CD4-positive, alpha-beta memory T cell (primary cell): ENCODE results near the gene VSTM5. TPM values are rescaled to one million over a fixed set of nuclear protein-coding genes. Genes with fewer than 3 reads are reported as not detected.

Source experiments
- CTCF ChIA-PET: fragments of 350-600 bp; sonication (Branson Sonifier 250); formaldehyde crosslinking; loops from one replicate; lab custom pipeline; 2021; ENCODE audit warnings: inconsistent platforms; ENCODE audit not compliant: partially characterized antibody; lab: Charles Lee
- POLR2A ChIA-PET: fragments of 350-600 bp; sonication (Branson Sonifier 250); formaldehyde crosslinking; loops from one replicate; lab custom pipeline; 2021; ENCODE audit not compliant: partially characterized antibody; lab: Charles Lee
- DNase-seq, 5 donors: peaks; one replicate each; pipeline versions ENCODE4 v3.0.0 to v3.0.0-alpha.2; 2020 to 2022; ENCODE audit warnings: mixed read lengths in 1 of 5
- H3K27ac ChIP-seq: one replicate; pipeline ENCODE4 v1.7.0; 2013; ENCODE audit warnings: low read depth, low read length
- H3K27me3 ChIP-seq: 2 replicates; pipeline ENCODE4 v1.7.0; 2013; ENCODE audit warnings: mild to moderate bottlenecking, low read length, moderate library complexity; ENCODE audit not compliant: insufficient read depth
- H3K36me3 ChIP-seq: 2 replicates; pipeline ENCODE4 v1.7.0; 2013; ENCODE audit warnings: mild to moderate bottlenecking, low read length, moderate library complexity; ENCODE audit not compliant: insufficient read depth
- H3K4me1 ChIP-seq: 2 replicates; pipeline ENCODE4 v1.7.0; 2013; ENCODE audit warnings: mild to moderate bottlenecking, low read length, moderate library complexity; ENCODE audit not compliant: insufficient read depth
- H3K4me3 ChIP-seq, 2 donors: one replicate each; pipeline ENCODE4 v1.7.0; 2013; ENCODE audit warnings: low read length in 2 of 2, mild to moderate bottlenecking in 1 of 2
- H3K9me3 ChIP-seq, 2 donors: one replicate each; pipeline ENCODE4 v1.7.0; 2013; ENCODE audit warnings: low read length in 2 of 2, control low read depth in 1 of 2; ENCODE audit not compliant: control insufficient read depth in 1 of 2
- H3K27ac Mint-ChIP-seq, 7 donors: one replicate each; pipeline ENCODE4 v1.8.0; 2020 to 2021; ENCODE audit warnings: mixed read lengths in 7 of 7, mild to moderate bottlenecking in 6 of 7, inconsistent platforms in 3 of 7, moderate library complexity in 3 of 7
- H3K27me3 Mint-ChIP-seq, 2 donors: one replicate each; pipeline ENCODE4 v1.8.0; 2020 to 2021; ENCODE audit warnings: mixed read lengths in 2 of 2
- H3K36me3 Mint-ChIP-seq, 2 donors: one replicate each; pipeline ENCODE4 v1.8.0; 2020 to 2021; ENCODE audit warnings: mixed read lengths in 2 of 2, inconsistent platforms in 1 of 2, mild to moderate bottlenecking in 1 of 2
- H3K4me1 Mint-ChIP-seq, 4 donors: one replicate each; pipeline ENCODE4 v1.8.0; 2020 to 2021; ENCODE audit warnings: mixed read lengths in 4 of 4, mild to moderate bottlenecking in 1 of 4
- H3K4me3 Mint-ChIP-seq, 8 donors: one replicate each; pipeline ENCODE4 v1.8.0; 2020 to 2021; ENCODE audit warnings: mixed read lengths in 8 of 8, mild to moderate bottlenecking in 7 of 8, moderate library complexity in 6 of 8, inconsistent platforms in 3 of 8
- H3K9me3 Mint-ChIP-seq, 8 donors: one replicate each; pipeline ENCODE4 v1.8.0; 2020 to 2021; ENCODE audit warnings: mixed read lengths in 8 of 8, mild to moderate bottlenecking in 5 of 8, inconsistent platforms in 3 of 8, moderate library complexity in 1 of 8
- intact Hi-C: fragments of 100-400 bp; cut with micrococcal nuclease; formaldehyde crosslinking; loops from one replicate; pipeline ENCODE4 v1.15.1; 2023
- polyA plus RNA-seq, 2 donors: library from polyadenylated mRNA; unstranded; fragments of 300-500 nt; fragmentation: Illumina TruSeq; gene quantifications; one replicate each; pipeline ENCODE4 v1.2.3, GENCODE V29; 2021
- total RNA-seq, 2 experiments: library from RNA; stranded (reverse); gene quantifications; one replicate each; pipeline ENCODE4 v1.2.3, GENCODE V29; 2021

The VSTM5 gene
- total and polyA plus RNA-seq, 4 experiments from 2014 or later, result not detected

GRCh38 chr11:93796441-93797231, 53.8 kb downstream of the VSTM5 start:
- no peaks in the 10 kb centered on the region for H3K27me3 ChIP-seq
- H3K27ac ChIP-seq, result no peak overlapping the region
- intact Hi-C loops, result no loop called here
- no peaks in the 10 kb centered on the region for H3K4me1 ChIP-seq
- peaks cover 73% of the 10 kb centered on the region for H3K36me3 ChIP-seq
- no peak overlapping the region for H3K4me3 ChIP-seq
- ChIA-PET POLR2A (no interaction called here), CTCF (interaction anchor here (1.5 kb wide), 1 partner anchor 11 kb away, joined by 5 read pairs; no protein-coding TSS in a partner anchor)
- Mint-ChIP-seq H3K9me3 (no peaks in the 10 kb centered on the region), H3K4me1 (peaks cover 3 to 13% (median 4%) of the 10 kb centered on the region in 4 donors), H3K4me3 (no peak overlapping the region), H3K27me3 (no peaks in the 10 kb centered on the region), H3K36me3 (peaks cover 57 to 74% of the 10 kb centered on the region in 2 donors), H3K27ac (peak overlapping the region in 1 of 7 donors; percentile 29)
- DNase-seq, result no peak
- no peaks in the 10 kb centered on the region for H3K9me3 ChIP-seq

DNA sequence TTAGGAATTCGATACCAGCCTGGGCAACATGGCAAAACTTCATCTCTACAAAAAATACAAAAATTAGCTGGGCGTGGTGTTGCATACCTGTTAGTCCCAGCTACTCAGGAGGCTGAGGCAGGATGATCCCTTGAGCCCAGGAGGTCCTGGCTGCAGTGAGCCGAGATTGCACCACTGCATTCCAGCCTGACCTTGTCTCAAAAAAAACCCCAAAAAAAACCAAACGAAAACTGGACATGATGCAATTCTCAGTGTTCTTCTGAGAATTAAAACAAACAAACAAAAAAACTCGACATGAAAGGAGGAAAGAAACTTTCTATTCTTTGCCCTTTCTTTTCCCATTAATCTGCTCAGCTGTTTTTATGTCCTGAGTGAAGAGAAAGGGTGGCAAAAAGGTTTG, 58.9 kb downstream of the VSTM5 start:
- Mint-ChIP-seq H3K27me3 (no peaks in the 10 kb centered on the region), H3K4me3 (no peak overlapping the region), H3K36me3 (peaks cover 54 to 74% of the 10 kb centered on the region in 2 donors), H3K9me3 (no peaks in the 10 kb centered on the region), H3K27ac (no peak overlapping the region), H3K4me1 (peaks cover 20 to 23% (median 21%) of the 10 kb centered on the region in 4 donors)
- H3K36me3 ChIP-seq, result peaks cover 64% of the 10 kb centered on the region
- H3K9me3 ChIP-seq, result no peaks in the 10 kb centered on the region
- ChIA-PET CTCF (interaction anchor here (1.9 kb wide), 1 partner anchor 139 kb away, joined by 5 read pairs; no protein-coding TSS in a partner anchor), POLR2A (interaction anchor here (3.5 kb wide), 1 partner anchor 51 kb away, joined by 12 read pairs; the partner anchor contains the start of genes C11orf54 and TAF1D)
- no peaks in the 10 kb centered on the region for H3K27me3 ChIP-seq
- intact Hi-C loops, result no loop called here
- no peak for DNase-seq
- no peak overlapping the region for H3K4me3 ChIP-seq
- peaks cover 15% of the 10 kb centered on the region for H3K4me1 ChIP-seq
- no peak overlapping the region for H3K27ac ChIP-seq

GRCh38 chr11:93784935-93785360, 65.5 kb downstream of the VSTM5 start:
- no peaks in the 10 kb centered on the region for H3K9me3 ChIP-seq
- no peak for DNase-seq
- CTCF ChIA-PET, result no interaction called here
- POLR2A ChIA-PET, result interaction anchor here (1.9 to 5.5 kb wide), 2 partner anchors 44 to 587 kb away, joined by 8 to 180 read pairs; partner anchors contain the start of genes C11orf54, SLC36A4 and TAF1D
- H3K27me3 ChIP-seq, result no peaks in the 10 kb centered on the region
- no peaks in the 10 kb centered on the region for H3K9me3 Mint-ChIP-seq
- peak overlapping the region; percentile 93 to 100 (median 98) for H3K4me3 Mint-ChIP-seq
- peak overlapping the region; percentile 93 to 94 for H3K4me3 ChIP-seq
- H3K27ac ChIP-seq, result peak overlapping the region; percentile 84
- no peaks in the 10 kb centered on the region for H3K27me3 Mint-ChIP-seq
- H3K36me3 Mint-ChIP-seq, result peaks cover 18 to 30% of the 10 kb centered on the region in 2 donors
- H3K4me1 Mint-ChIP-seq, result peaks cover 27 to 45% (median 36%) of the 10 kb centered on the region in 4 donors
- peak overlapping the region; percentile 68 to 99 (median 97) for H3K27ac Mint-ChIP-seq
- peaks cover 37% of the 10 kb centered on the region for H3K4me1 ChIP-seq
- intact Hi-C loops, result loop anchor here (1.0 to 10.0 kb wide), 6 partner anchors 44 to 708 kb away; partner anchors contain the start of genes ANKRD49, C11orf54, CEP295 and MRE11
- peaks cover 9% of the 10 kb centered on the region for H3K36me3 ChIP-seq

DNA sequence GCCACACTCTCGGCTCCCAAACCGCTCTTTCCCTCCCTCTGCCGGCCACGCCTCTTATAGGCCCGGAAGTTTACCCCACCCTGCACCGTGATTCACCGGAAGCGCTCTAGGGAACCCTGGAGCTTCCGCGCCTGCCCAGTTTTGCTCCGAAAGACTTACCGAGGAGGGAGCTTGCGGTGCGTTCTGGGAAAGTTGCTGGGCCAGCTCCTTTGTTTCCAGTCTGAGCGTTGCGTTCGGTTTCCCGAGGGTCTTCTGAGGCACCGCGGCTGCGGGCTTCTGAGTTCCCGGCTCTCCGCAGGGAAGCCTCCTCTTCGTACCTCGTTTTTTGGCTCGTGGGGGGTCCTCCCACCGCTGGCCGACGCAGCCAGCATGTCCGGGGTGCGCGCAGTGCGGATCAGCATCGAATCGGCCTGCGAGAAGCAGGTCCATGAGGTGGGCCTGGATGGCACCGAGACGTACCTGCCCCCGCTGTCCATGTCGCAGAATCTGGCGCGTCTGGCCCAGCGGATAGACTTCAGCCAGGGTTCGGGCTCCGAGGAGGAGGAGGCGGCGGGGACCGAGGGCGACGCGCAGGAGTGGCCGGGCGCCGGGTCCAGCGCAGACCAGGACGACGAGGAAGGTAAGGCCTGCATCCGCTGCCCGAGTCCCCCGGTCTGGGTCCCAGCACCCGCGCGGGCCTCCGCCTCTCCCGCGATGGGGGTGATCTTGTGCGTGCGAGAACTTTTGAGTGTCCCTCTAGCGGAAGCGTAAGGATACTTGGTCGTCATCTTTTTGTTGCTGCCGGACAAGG, 66.1 kb downstream of the VSTM5 start, which contains the start of gene MED17:
Gene MED17, plus strand, starts transcription at position 138 of the 790 bp plus-strand sequence. Its CDS starts 232 bp downstream, at position 370.
- no peaks in the 10 kb centered on the region for H3K9me3 Mint-ChIP-seq
- ChIA-PET POLR2A (interaction anchor here (0.6 to 5.5 kb wide), 16 partner anchors 8 to 1283 kb away, joined by 3 to 180 read pairs (median 4); partner anchors contain the start of genes C11orf54, CEP295, FUT4 and PANX1), CTCF (interaction anchor here (0.7 to 3.9 kb wide), 10 partner anchors 12 to 132 kb away, joined by 3 to 60 read pairs (median 4); partner anchors contain the start of genes C11orf54, CEP295 and TAF1D)
- H3K4me3 ChIP-seq, result peak within 1 kb of the TSS; percentile 93 to 94
- DNase-seq, result peak; percentile 84 to 91 (median 85)
- H3K36me3 ChIP-seq, result peaks cover 3% of the 10 kb centered on the region
- H3K4me3 Mint-ChIP-seq, result peak within 1 kb of the TSS; percentile 93 to 100 (median 98)
- peaks cover 37% of the 10 kb centered on the region for H3K4me1 ChIP-seq
- no peaks in the 10 kb centered on the region for H3K27me3 Mint-ChIP-seq
- H3K27me3 ChIP-seq, result no peaks in the 10 kb centered on the region
- H3K27ac ChIP-seq, result peak within 1 kb of the TSS; percentile 84
- intact Hi-C loops, result loop anchor here (1.0 to 10.0 kb wide), 5 partner anchors 43 to 709 kb away; partner anchors contain the start of genes ANKRD49, C11orf54, CEP295 and MRE11
- peaks cover 27 to 45% (median 36%) of the 10 kb centered on the region in 4 donors for H3K4me1 Mint-ChIP-seq
- H3K27ac Mint-ChIP-seq, result peak within 1 kb of the TSS; percentile 68 to 99 (median 97)
- H3K9me3 ChIP-seq, result no peaks in the 10 kb centered on the region
- H3K36me3 Mint-ChIP-seq, result peaks cover 17 to 24% of the 10 kb centered on the region in 2 donors

DNA sequence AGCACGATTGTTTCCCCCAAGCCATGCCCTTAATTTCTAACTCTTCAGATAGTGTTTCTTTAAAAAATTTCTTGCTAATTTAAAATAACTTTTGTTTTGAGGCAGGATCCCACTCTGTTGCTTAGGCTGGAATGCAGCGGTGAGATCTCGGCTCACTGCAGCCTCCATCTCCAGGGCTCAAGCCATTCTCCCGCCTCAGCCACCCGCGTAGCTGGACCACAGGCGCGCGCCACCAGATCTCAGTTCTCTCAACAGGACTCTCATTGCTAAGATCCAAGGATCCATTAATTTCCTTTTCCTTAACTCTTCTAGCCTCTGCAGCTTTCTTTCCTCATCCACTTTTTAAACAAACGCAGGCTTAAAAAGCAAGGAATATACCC, 66.7 kb downstream of the VSTM5 start:
- Mint-ChIP-seq H3K27ac (peak overlapping the region; percentile 68 to 99 (median 97)), H3K36me3 (peaks cover 15 to 21% of the 10 kb centered on the region in 2 donors), H3K4me3 (peak overlapping the region; percentile 93 to 100 (median 98)), H3K4me1 (peaks cover 27 to 43% (median 35%) of the 10 kb centered on the region in 4 donors), H3K9me3 (peaks cover 0 to under 1% (median 0%) of the 10 kb centered on the region in 8 donors), H3K27me3 (no peaks in the 10 kb centered on the region)
- Histone ChIP-seq H3K36me3 (no peaks in the 10 kb centered on the region), H3K4me3 (peak overlapping the region; percentile 93 to 94), H3K9me3 (no peaks in the 10 kb centered on the region), H3K4me1 (peaks cover 37% of the 10 kb centered on the region), H3K27ac (peak overlapping the region; percentile 84), H3K27me3 (no peaks in the 10 kb centered on the region)
- intact Hi-C loops, result loop anchor here (1.0 to 10.0 kb wide), 5 partner anchors 42 to 710 kb away; partner anchors contain the start of genes ANKRD49, C11orf54, CEP295 and MRE11
- peak in 1 of 5 donors; percentile 1 for DNase-seq
- ChIA-PET CTCF (interaction anchor here (0.7 to 3.9 kb wide), 10 partner anchors 12 to 131 kb away, joined by 3 to 60 read pairs (median 4); partner anchors contain the start of genes C11orf54, CEP295 and TAF1D), POLR2A (interaction anchor here (0.8 to 5.5 kb wide), 14 partner anchors 11 to 1284 kb away, joined by 3 to 180 read pairs (median 4); partner anchors contain the start of genes C11orf54, CEP295, FUT4 and PANX1)

GRCh38 chr11:93783362-93783761, 67.1 kb downstream of the VSTM5 start:
- peaks cover 37% of the 10 kb centered on the region for H3K4me1 ChIP-seq
- intact Hi-C loops, result loop anchor here (10.0 kb wide), 1 partner anchor 549 kb away; no protein-coding TSS in a partner anchor
- peak overlapping the region; percentile 93 to 100 (median 98) for H3K4me3 Mint-ChIP-seq
- H3K9me3 ChIP-seq, result no peaks in the 10 kb centered on the region
- peak overlapping the region; percentile 84 for H3K27ac ChIP-seq
- H3K9me3 Mint-ChIP-seq, result peaks cover 0 to 2% (median 0%) of the 10 kb centered on the region in 8 donors
- peak overlapping the region; percentile 93 to 94 for H3K4me3 ChIP-seq
- H3K27me3 ChIP-seq, result no peaks in the 10 kb centered on the region
- no peak for DNase-seq
- no peaks in the 10 kb centered on the region for H3K27me3 Mint-ChIP-seq
- H3K4me1 Mint-ChIP-seq, result peaks cover 25 to 43% (median 34%) of the 10 kb centered on the region in 4 donors
- peak overlapping the region in 6 of 7 donors; percentile 68 to 99 (median 98) for H3K27ac Mint-ChIP-seq
- ChIA-PET POLR2A (interaction anchor here (0.8 to 5.5 kb wide), 7 partner anchors 22 to 1284 kb away, joined by 4 to 180 read pairs (median 5); partner anchors contain the start of genes C11orf54, CEP295, FUT4 and PANX1), CTCF (interaction anchor here (1.0 to 3.9 kb wide), 4 partner anchors 11 to 71 kb away, joined by 3 to 60 read pairs (median 6); partner anchors contain the start of genes C11orf54 and TAF1D)
- peaks cover 13 to 19% of the 10 kb centered on the region in 2 donors for H3K36me3 Mint-ChIP-seq
- H3K36me3 ChIP-seq, result no peaks in the 10 kb centered on the region
